Stimulated activated CD4-positive, alpha-beta T cell treated with anti-CD3 and anti-CD28 coated beads, Interleukin-2, amount 100 ng/mL, for 4 hours (primary cell): Measurements from ENCODE around the gene CPXM2.
"Not testable (repeated sequence)": the region's sequence is repeated elsewhere in the genome, so short reads cannot be mapped to it uniquely, and the experiment has no call there.

Experiments
- DNase-seq: peaks from one replicate; pipeline ENCODE4 v3.0.0-alpha.2; 2020; ENCODE audit warnings: low read depth

CPXM2 gene

GRCh38 chr10:123742751-123743440 is 148.7 kb downstream of the CPXM2 start:
- DNase-seq: no peak

- DNase-seq: no peak
Measured at GRCh38 chr10:123741711-123742110, 149.9 kb downstream of the CPXM2 start.

GRCh38 chr10:123741146-123741545 is 150.5 kb downstream of the CPXM2 start:
- DNase-seq: no peak

GRCh38 chr10:123736917-123737316 is 154.7 kb downstream of the CPXM2 start:
- DNase-seq: not testable (repeated sequence)

GRCh38 chr10:123729523-123729922 is 162.1 kb downstream of the CPXM2 start:
- no peak for DNase-seq

- no peak for DNase-seq
Measured at GRCh38 chr10:123726836-123727235, 164.8 kb downstream of the CPXM2 start.

GRCh38 chr10:123726381-123726780 is 165.2 kb downstream of the CPXM2 start:
- no peak for DNase-seq

GRCh38 chr10:123724747-123725146 is 166.9 kb downstream of the CPXM2 start:
- DNase-seq: no peak

- no peak for DNase-seq
Measured at GRCh38 chr10:123722351-123722750, 169.3 kb downstream of the CPXM2 start.

- no peak for DNase-seq
Measured at GRCh38 chr10:123721441-123722049, 170.1 kb downstream of the CPXM2 start.

- no peak for DNase-seq
Measured at GRCh38 chr10:123720536-123720935, 171.1 kb downstream of the CPXM2 start.

- DNase-seq: no peak
Measured at GRCh38 chr10:123718544-123719060, 173.0 kb downstream of the CPXM2 start.

- DNase-seq: no peak
Measured at GRCh38 chr10:123717336-123717735, 174.3 kb downstream of the CPXM2 start.

GRCh38 chr10:123715546-123715945 is 176.1 kb downstream of the CPXM2 start:
- no peak for DNase-seq

GRCh38 chr10:123706236-123706635 is 185.4 kb downstream of the CPXM2 start:
- DNase-seq: no peak

- DNase-seq: no peak
Measured at GRCh38 chr10:123704812-123705211, 186.8 kb downstream of the CPXM2 start.

- no peak for DNase-seq
Measured at GRCh38 chr10:123704076-123704475, 187.5 kb downstream of the CPXM2 start.

- DNase-seq: no peak
Measured at GRCh38 chr10:123703195-123703790, 188.3 kb downstream of the CPXM2 start.
